ENCODE data around the gene TUBGCP3. TPM values are rescaled to one million over a fixed set of nuclear protein-coding genes. Genes with fewer than 3 reads are reported as not detected.

Gene TUBGCP3
- total and polyA plus RNA-seq, 2 donors (not counting 1 experiment from before 2014, with no cell fraction given): 30.6 to 65.1 TPM

DNA sequence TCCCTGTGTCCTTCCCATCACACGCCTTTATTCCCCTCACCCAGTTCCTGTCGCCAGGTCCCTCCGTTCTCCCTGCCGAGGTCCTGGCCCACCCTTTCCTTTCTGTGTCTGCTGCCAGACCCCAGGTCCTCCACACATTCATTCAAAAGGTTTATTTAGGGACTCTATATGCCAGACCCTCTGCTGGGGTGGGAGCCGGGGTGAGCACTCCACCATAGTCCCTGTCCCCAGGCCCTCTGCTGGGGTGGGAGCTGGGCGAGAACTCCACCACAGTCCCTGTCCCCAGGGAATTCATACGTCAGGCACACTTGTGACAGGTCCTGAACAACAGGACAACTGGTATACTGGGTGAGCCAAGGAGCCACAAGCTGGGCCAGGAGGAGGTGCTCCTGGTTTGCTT, 34.4 kb upstream of the TUBGCP3 start:
- no peak overlapping the region for H3K4me3 ChIP-seq (ENCODE audit: control extremely low read depth in 1 of 5, extremely low read depth in 1 of 5, insufficient read depth in 1 of 5, low read depth in 2 of 5, low read length in 4 of 5)
- no peaks in the 10 kb centered on the region for H3K9me3 ChIP-seq (ENCODE audit: control extremely low read depth in 1 of 3, control insufficient read depth in 2 of 3, insufficient read depth in 1 of 3, low read length in 2 of 3)
- no peak overlapping the region for H3K4me2 ChIP-seq (replicated peaks; ENCODE audit: low read depth, low read length, poor library complexity, severe bottlenecking)
- Mint-ChIP-seq H3K4me1 (peaks cover 10% of the 10 kb centered on the region), H3K4me3 (no peak overlapping the region), H3K9me3 (ENCODE audit: insufficient read depth) (no peaks in the 10 kb centered on the region), H3K27me3 (peaks cover 19% of the 10 kb centered on the region), H3K27ac (no peak overlapping the region)
- DNase-seq: no peak
- H4K20me1 ChIP-seq (ENCODE audit: control insufficient read depth, insufficient read depth, low read length, poor library complexity, severe bottlenecking): no peaks in the 10 kb centered on the region
- no peak for ATAC-seq (ENCODE audit: low read depth)
- H3K27ac ChIP-seq (ENCODE audit: low read length in 2 of 2): no peak overlapping the region
- H3K36me3 ChIP-seq (replicated peaks in 1 of 2; ENCODE audit: control extremely low read depth in 1 of 2, control insufficient read depth in 1 of 2, extremely low read depth in 1 of 2, insufficient read depth in 2 of 2, low read length in 1 of 2): no peaks in the 10 kb centered on the region
- no peaks in the 10 kb centered on the region for H3K79me2 ChIP-seq (ENCODE audit: control insufficient read depth, insufficient read depth, low read length)
- ChIA-PET POLR2A (no interaction called here), CTCF (no interaction called here)
- peaks cover 0 to 11% (median 0%) of the 10 kb centered on the region in 4 experiments for H3K27me3 ChIP-seq (replicated peaks in 1 of 4; ENCODE audit: control extremely low read depth in 1 of 4, control insufficient read depth in 3 of 4, insufficient read depth in 4 of 4, low read length in 3 of 4)
- intact Hi-C loops (cut with micrococcal nuclease): no loop called here
- TF ChIP-seq, protein P1, sequence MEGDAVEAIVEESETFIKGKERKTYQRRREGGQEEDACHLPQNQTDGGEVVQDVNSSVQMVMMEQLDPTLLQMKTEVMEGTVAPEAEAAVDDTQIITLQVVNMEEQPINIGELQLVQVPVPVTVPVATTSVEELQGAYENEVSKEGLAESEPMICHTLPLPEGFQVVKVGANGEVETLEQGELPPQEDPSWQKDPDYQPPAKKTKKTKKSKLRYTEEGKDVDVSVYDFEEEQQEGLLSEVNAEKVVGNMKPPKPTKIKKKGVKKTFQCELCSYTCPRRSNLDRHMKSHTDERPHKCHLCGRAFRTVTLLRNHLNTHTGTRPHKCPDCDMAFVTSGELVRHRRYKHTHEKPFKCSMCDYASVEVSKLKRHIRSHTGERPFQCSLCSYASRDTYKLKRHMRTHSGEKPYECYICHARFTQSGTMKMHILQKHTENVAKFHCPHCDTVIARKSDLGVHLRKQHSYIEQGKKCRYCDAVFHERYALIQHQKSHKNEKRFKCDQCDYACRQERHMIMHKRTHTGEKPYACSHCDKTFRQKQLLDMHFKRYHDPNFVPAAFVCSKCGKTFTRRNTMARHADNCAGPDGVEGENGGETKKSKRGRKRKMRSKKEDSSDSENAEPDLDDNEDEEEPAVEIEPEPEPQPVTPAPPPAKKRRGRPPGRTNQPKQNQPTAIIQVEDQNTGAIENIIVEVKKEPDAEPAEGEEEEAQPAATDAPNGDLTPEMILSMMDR (IDR thresholded peaks at IDR 0.05): no peak
- no peak for TF ChIP-seq EZH2 (IDR thresholded peaks at IDR 0.05; ENCODE audit: borderline replicate concordance, insufficient read depth, low read depth, low read length, poor library complexity, severe bottlenecking)
- H3K9ac ChIP-seq (ENCODE audit: low read length): no peak overlapping the region
- 92% methylated on average over 3 of the region's 7 CpGs for WGBS (ENCODE audit: insufficient coverage)
- peaks cover 10 to 18% of the 10 kb centered on the region in 2 donors for H3K4me1 ChIP-seq (ENCODE audit: control insufficient read depth in 2 of 2, insufficient read depth in 2 of 2, low read length in 2 of 2)
- no peak overlapping the region for H2AFZ ChIP-seq (ENCODE audit: insufficient read depth, low read depth, low read length, poor library complexity, severe bottlenecking)

DNA sequence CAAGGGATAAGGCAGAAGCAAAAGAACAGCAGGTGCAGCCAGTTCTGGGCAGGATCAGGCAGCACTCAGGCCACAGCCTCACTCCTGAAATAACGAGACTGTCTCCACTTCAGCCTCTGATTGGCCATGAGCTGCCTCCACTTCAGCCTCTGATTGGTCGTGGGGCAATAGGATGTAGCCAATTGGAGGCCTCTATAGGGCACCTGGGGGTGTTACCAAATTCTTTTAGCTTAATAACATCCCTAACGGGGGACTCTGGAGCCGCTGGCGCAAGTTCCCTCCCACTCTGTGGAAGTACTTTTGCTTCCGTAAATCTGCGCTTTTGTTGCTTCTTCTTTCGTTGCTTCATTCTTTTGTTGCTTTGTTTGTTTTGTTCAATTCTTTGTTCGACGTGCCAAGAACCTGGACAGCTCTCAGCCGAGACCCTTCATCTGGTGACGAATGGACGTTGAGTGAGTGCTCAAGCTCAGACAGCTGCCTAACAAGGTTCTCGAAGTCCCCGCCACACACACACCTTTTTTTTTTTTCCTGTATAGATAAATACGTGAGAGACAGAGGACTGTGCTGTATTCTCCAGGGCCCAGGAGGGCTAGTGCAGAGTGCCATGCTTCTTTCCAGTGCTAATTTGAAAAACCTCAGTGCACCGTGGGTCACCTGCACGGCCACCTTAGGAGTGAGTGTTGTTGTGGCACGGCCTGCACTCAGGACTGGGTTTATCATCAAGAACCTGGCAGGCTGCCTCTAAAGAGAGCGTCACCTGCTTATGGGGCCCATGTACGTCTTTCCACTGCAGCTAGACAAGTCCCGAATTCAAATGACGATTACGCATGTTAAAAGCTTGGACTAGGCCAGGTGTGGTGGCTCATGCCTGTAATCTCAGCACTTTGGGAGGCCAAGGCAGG, 32.0 kb upstream of the TUBGCP3 start:
- no peaks in the 10 kb centered on the region for H3K4me1 ChIP-seq (ENCODE audit: control insufficient read depth in 2 of 2, insufficient read depth in 2 of 2, low read length in 2 of 2)
- H3K27me3 ChIP-seq (replicated peaks in 1 of 4; ENCODE audit: control extremely low read depth in 1 of 4, control insufficient read depth in 3 of 4, insufficient read depth in 4 of 4, low read length in 3 of 4): peaks cover 0 to 20% (median 2%) of the 10 kb centered on the region in 4 experiments
- H3K4me2 ChIP-seq (replicated peaks; ENCODE audit: low read depth, low read length, poor library complexity, severe bottlenecking): no peak overlapping the region
- H3K27ac ChIP-seq (ENCODE audit: low read length in 2 of 2): no peak overlapping the region
- H2AFZ ChIP-seq (ENCODE audit: insufficient read depth, low read depth, low read length, poor library complexity, severe bottlenecking): no peak overlapping the region
- ChIA-PET POLR2A (no interaction called here), CTCF (no interaction called here)
- WGBS (ENCODE audit: insufficient coverage): 73% methylated on average over 13 of the region's 24 CpGs
- Mint-ChIP-seq H3K4me3 (peak overlapping the region; percentile 38), H3K27me3 (peaks cover 23% of the 10 kb centered on the region), H3K4me1 (no peaks in the 10 kb centered on the region), H3K27ac (no peak overlapping the region), H3K9me3 (ENCODE audit: insufficient read depth) (no peaks in the 10 kb centered on the region)
- intact Hi-C loops (cut with micrococcal nuclease): no loop called here
- H3K36me3 ChIP-seq (replicated peaks in 1 of 2; ENCODE audit: control extremely low read depth in 1 of 2, control insufficient read depth in 1 of 2, extremely low read depth in 1 of 2, insufficient read depth in 2 of 2, low read length in 1 of 2): no peaks in the 10 kb centered on the region
- H3K9me3 ChIP-seq (ENCODE audit: control extremely low read depth in 1 of 3, control insufficient read depth in 2 of 3, insufficient read depth in 1 of 3, low read length in 2 of 3): no peaks in the 10 kb centered on the region
- no peak overlapping the region for H3K9ac ChIP-seq (ENCODE audit: low read length)
- H4K20me1 ChIP-seq (ENCODE audit: control insufficient read depth, insufficient read depth, low read length, poor library complexity, severe bottlenecking): no peaks in the 10 kb centered on the region
- DNase-seq: peak; percentile 21
- TF ChIP-seq, protein P1 (IDR thresholded peaks at IDR 0.05): no peak
- TF ChIP-seq EZH2 (IDR thresholded peaks at IDR 0.05; ENCODE audit: borderline replicate concordance, insufficient read depth, low read depth, low read length, poor library complexity, severe bottlenecking): no peak
- no peak overlapping the region for H3K4me3 ChIP-seq (ENCODE audit: control extremely low read depth in 1 of 5, extremely low read depth in 1 of 5, insufficient read depth in 1 of 5, low read depth in 2 of 5, low read length in 4 of 5)
- ATAC-seq (ENCODE audit: low read depth): peak; percentile 57
- H3K79me2 ChIP-seq (ENCODE audit: control insufficient read depth, insufficient read depth, low read length): no peaks in the 10 kb centered on the region

Measured in B cell (primary cell).